HG03095 (cell line): Measurements from ENCODE around the gene USPL1.
"Not testable (repeated sequence)": the region's sequence is repeated elsewhere in the genome, so short reads cannot be mapped to it uniquely, and the experiment has no call there.

Source experiments
- ATAC-seq: cut with Tn5 transposase; IDR thresholded peaks from one replicate; pipeline ENCODE4 v1.9.1; 2021; ENCODE audit warnings: moderate library complexity; ENCODE audit not compliant: unreplicated experiment

Gene USPL1

DNA sequence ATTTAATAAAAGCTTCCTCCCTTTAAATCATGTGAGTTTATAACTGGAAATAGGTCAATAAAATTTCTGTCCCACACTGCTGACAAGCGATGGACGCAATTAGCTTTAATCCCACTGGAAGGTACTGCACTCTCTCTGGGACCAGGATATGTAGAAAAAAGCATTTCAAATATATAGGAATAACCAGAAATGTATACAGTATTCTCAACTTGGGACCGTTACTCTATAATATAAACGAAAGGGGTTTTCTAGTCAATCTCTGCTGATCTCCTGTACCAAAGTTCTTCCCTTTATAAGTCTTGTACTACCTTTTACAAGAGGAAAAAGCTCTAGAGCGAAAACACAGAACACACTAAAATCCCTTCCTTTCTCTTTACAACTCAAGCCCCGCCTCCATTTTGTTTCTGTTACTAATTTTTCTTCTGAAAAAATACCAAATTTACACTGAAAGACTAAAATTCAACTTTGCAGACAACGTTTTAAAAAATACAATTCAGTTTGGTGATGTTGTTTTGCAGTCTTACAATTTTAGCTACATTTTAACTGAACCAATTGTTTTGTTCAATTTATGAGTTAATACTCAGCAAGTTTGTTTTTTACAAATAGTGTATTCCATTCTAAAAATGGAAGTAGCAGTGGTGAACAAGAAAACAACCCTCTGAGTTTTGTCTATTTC lies 1.7 kb upstream of the USPL1 start:
- no peak for ATAC-seq

DNA sequence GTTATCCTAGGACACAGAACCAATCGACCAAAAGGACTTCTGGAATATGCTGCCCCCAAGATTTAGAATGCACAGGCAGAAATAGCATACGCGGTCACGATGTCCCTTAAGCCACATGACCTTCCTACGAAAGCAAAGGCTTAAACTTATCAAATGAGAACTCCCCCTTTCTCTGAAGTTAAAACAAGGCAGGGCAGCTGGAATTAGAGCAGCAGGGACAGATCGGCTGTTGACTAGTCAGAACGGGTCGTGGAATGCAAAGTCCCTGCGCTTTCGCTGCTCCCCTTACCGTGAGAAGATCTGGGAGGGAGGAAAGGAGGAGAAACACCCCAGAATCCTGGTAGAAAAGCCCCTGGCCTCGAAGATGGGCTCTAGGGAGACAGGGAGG lies 799 bp upstream of the USPL1 start:
- peak; percentile 23 for ATAC-seq

DNA sequence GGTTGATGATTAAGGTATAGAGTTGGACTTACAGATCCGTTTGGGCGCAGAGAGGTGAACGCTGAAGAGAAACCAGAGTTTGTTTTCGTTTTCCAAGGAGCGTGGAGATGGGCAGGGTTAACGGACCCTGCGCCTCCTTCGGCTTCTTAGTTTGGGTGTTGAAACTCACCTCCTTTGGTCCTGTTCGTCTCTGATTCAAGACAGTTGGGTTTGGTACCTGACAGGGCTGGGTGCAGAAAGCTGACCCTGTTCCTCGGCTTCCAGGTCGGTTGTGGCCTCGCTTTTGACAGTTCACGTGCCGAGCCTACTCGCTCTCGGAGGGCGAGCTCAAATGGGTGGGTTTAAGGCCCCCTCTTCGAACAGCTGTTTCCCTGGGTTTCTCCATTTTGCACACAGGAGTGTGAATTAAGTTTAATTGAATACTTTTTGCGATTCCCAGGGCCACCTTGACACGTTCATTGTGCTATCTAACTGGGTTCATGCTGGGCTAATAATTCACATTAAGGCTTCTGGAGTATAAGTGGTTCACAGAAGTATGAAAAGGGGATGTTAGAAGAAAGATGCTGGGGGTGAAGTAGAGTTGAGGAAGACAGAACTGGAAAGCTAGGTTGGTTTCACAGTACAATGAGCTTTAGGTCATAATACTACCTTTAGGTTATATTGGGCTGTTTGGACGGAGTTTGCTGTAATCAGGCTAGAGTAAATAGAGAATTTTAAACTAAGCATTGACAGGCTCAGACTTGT lies 638 bp downstream of the USPL1 start:
- ATAC-seq, result no peak

DNA sequence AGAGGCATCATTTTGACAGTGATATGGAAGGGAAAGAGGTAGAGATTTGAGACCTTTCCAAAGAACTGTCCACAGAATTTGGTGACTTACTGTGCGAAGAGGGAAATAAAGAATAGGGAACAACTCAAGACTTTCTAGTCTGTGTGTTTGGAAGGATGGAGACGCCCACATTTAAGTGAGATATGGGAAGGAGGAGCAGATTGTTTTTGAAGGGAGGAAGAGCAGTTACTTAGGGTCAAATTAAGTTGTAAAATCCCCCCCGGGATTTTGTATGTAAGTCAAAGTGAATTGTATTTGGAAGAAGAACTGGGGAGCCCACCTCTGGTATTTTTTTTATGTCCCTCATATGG lies 1.2 kb downstream of the USPL1 start:
- ATAC-seq, result no peak

DNA sequence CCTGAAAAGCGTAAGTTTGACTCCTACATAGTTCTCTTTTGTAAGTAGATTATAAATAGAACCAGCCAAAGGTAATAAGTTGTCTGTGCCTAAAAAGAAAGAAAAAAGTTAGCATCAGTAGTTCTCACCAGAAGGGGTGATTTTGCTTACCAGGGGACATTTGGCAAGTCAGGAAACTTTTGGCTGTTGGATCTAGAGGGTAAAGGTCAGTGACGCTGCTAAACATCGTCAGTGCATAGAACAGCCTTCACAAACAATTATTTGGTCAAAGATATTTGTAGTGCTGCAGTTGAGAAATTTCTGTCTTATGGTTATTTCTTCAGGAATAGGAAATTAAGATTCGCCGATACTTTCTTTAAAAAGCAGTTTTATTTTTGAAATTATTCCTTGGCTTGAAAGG lies 2.0 kb downstream of the USPL1 start:
- ATAC-seq, result no peak

DNA sequence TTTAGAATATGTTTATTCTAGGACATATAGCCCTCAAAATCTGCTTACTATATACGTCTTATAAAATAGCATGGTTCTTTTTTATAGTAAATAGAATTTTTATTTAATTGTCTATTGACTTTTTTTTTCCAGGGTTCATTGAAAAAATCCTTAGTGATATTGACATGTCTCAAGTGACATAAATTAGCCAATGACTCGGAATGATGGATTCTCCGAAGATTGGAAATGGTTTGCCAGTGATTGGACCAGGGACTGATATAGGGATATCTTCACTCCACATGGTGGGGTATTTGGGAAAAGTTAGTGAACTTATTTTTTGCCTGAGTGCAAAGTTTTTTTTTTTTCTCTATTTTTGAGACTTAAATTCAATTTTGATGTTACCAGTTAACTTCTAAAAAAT lies 3.2 kb downstream of the USPL1 start:
- ATAC-seq, result no peak

DNA sequence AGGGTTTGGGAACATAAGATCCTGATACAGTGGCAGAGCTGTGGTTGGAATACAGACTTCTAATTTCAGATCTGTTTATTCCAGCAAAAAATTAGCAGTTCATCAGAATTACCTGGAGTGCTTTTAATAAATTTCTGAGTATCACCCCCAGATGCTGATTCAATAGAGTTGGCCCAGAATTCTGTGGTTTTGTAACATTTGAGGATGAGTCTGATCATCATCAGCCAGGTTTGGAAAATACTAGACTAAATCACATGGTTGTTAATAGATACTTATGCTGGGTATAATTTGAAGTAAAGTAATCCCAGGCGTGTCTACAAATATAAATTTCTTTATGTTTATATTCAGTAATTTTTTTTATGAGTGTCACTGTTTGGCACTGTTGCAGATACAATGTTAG lies 4.8 kb downstream of the USPL1 start:
- no peak for ATAC-seq

DNA sequence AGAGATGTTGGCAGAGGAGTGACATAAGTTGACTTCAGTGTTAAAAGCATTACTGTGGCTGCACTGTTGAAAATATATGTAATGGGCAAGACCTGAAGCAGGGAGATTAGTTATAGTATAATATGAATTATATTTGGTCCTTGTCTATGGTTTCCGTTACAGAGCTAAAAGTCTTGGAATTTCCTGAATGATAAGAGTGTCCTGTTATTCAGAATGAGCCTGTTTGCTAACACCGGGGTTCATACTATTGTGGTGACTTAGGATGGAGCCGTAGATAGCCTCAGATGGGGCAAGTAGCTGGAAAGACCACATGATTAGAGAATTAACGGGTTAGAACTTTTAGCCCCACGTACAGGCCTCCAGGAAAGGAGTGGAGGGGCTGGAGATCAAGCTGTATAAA lies 5.7 kb downstream of the USPL1 start:
- ATAC-seq, result no peak

GRCh38 chr13:30624630-30625029 lies 6.9 kb downstream of the USPL1 start:
- no peak for ATAC-seq

DNA sequence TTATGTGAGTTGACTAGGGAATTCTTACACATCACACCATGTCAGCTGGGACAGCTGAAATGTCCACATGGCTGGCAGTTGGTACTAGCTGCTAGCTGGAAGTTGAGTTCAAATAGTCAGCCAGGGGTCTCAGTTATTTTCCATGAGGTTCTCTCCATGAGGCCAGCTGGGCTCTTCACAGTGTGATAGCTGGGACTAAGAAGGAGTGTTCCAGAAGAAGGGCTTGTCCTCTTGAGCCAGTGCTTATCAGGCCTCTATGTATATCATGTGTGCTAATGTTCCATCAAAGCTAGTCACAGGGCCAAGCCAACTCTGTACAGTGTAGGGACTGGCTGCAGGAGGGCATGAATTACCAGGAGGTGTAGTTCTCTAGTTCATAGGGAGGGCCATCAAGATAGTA lies 11.8 kb downstream of the USPL1 start:
- ATAC-seq, result no peak

- ATAC-seq, result no peak
These were observed 16.1 kb downstream of the USPL1 start for GRCh38 chr13:30633861-30634260.

GRCh38 chr13:30634838-30635237 lies 17.1 kb downstream of the USPL1 start:
- ATAC-seq, result no peak

DNA sequence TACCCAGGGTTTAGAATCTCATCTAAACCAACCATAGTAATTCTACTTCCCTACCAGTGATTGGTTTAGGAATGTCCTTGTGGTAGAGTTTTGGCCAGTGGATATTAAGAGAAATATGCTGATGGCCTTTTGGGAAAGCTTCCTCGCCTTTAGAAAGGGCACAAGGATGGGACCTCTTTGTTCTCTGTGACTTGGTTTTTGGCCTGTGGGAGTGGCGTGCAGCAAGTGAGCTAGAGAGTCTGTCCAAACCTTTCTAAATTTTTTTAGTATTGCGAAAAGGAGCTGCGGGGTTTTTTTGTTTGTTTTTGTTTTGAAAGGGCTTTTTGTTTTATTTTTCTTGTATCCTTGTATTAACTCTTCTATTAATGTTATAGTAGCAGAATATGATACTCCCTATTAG lies 20.6 kb downstream of the USPL1 start:
- no peak for ATAC-seq

DNA sequence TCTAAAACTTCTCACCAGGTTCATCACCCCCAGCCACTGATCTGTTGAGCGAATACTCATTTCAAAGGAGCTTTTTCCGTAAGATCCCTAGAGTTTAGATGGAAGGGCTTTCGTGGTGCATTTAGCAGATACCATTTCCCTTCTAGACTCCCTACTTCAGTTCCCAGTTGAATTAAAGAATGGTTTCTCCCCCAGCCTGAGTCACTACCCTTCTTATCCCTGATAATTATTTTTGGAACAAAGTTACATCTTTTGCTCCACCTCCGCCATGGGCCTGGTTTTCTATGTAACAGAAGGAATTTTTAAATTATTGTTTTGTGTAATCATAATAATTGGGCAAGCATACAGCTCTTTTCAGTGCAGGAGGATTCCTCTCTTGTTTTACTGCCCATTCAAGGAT lies 22.0 kb downstream of the USPL1 start:
- no peak for ATAC-seq

- not testable (repeated sequence) for ATAC-seq
These were observed 23.5 kb downstream of the USPL1 start for GRCh38 chr13:30641173-30641572.

DNA sequence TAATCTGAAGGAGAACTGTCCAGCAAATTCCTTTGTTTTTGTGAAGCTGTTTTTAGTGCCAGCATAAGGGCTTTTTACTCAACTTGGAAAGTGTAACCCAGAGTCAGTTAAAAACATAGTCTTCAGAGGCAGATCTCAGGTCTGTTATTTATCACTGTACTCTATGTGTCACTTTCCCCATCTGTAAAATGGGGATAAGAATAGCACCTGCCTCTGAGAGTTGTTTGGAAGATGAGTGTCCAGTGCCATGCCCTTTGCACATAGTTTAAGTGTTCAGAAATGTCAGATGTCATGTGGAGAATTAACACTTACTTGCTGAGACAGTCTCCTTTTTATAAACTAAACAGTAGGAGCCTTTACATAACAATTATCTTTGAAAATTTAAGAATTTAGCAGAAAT lies 27.9 kb downstream of the USPL1 start:
- ATAC-seq, result no peak

- no peak for ATAC-seq
These were observed 29.7 kb downstream of the USPL1 start for GRCh38 chr13:30647420-30647819.

GRCh38 chr13:30647824-30648521 lies 30.3 kb downstream of the USPL1 start:
- ATAC-seq, result no peak

- ATAC-seq, result no peak
These were observed 30.8 kb downstream of the USPL1 start for GRCh38 chr13:30648522-30649012.

- not testable (repeated sequence) for ATAC-seq
These were observed 33.9 kb downstream of the USPL1 start for GRCh38 chr13:30651648-30652047.

GRCh38 chr13:30652746-30653386 lies 35.1 kb downstream of the USPL1 start:
- ATAC-seq, result no peak

DNA sequence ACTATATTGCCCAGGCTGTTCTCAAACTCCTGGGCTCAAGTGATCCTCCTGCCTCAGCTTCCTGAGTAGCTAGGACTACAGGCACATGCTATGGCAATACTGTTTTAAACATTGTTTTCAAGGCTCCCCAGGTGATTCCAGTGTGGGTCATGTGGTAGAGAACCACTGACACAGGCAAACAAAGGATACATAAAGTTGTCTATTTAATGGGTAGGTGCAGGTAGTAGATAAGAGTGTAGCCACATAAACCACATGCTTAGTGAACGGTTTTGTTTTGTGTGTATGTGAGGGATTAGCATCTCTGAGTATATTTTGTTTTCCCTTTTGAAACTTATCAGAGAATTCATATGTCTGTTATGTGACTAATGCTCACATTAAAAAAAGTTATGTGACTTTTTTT lies 36.7 kb downstream of the USPL1 start:
- ATAC-seq, result no peak
